ENCODE data around the gene PMM2.
"Not testable (repeated sequence)": the region's sequence is repeated elsewhere in the genome, so short reads cannot be mapped to it uniquely, and the experiment has no call there.

Gene PMM2

DNA sequence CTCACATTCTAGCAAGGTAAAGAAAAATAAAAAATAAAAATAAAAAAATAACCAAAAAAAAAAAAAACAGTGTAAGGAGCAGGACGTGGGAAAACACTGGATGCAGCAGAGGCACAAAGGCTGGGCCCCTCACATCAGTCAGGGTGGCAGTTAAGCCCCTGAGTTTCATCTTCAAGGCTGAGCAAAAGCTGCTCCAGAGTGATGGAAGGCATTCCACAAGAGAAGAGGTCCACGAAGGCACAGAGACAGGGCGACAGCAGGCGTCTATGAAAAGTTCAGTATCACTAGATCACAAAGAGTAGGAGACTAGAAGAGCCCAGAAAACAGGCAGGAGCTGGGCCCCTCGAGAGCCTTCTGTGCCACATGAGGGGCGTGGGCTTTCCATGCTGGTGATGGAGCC lies 12.2 kb upstream of the PMM2 start:
- no peak for DNase-seq

GRCh38 chr16:8786316-8786715 lies 11.3 kb upstream of the PMM2 start:
- not testable (repeated sequence) for DNase-seq

GRCh38 chr16:8788578-8789172 lies 9.0 kb upstream of the PMM2 start:
- DNase-seq, result no peak

DNA sequence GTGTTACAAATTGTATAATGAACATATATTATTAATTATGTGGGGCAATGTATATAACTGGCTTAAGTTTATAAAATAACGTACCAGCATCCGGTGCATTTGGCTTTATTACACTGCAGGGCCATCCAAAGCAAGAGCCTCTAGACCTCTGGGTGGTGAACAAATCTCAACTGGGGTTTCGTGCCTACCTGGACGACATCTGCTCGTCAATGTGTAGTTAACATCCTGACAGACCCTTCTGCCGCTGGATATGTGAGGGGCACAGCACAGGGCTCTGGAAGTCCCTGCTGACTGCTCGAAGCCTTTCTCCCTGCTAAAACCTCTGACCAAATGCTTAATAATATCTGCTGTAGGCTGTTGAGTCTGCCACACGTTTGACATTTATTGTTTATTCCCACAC lies 2.5 kb upstream of the PMM2 start:
- no peak for DNase-seq

DNA sequence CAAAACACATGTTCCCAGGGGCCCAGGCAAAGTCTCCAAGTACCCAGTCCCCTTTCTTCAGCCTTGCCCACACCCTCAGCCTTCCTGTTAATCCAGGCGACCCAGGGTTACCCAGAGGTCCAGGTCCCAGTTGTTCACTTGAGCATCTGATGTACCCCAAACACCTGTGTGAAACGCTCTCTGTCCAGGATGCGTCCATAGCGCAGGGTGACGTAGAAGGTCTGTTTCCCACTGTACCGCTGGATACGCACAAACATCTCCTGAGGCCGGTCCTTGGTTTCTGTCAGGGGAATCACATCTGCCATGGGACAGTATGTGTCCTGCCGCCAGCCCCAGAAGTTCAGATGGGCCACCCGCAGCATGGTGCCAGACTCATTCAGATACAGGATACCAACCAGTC lies 1.8 kb upstream of the PMM2 start:
- no peak for DNase-seq

DNA sequence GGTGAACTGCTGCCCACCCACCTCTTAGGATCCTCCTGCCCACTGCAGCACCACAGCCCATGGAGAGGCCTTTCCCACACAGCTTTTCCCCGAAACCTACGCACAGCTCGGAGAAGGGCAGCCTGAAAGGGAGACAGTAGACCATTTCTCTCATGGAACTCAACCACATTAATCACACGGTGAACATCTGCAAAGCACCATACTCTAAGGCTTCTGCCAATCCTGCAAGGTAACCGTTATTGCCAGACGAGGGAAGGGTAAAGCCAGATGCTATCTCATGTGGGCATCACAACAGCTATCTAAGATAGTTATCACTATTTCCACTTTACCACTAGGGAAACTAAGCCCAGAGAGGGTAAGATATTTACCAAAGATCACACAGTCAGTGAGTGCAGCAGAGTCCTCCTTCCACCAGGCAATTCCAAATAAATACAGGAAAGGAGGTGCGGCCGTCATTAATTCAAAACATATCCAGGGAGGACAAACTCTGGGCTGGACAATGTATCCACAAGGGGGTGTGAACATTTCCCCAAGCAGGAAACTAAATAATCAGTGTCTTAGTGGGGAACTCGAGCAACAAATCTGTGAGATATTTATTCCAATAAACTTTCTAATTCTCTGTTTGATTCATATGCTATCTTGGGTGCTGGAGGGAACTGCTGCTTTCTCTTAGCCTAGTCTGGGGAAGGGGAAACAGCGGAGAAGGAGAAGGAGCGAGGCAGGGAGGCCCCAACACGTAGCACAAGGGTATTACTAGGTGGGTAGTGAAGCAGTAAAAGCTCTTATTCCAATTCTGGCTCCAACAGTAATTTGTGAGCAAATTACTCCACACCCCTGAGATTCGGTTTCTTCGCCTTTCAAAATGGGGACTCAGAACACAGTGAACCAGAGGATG lies 923 bp upstream of the PMM2 start:
- DNase-seq, result no peak

- DNase-seq, result no peak
Measured at GRCh38 chr16:8798174-8798527, 512 bp downstream of the PMM2 start.

- peak; percentile 11 for DNase-seq
Measured at GRCh38 chr16:8798535-8799157, 1.0 kb downstream of the PMM2 start.

GRCh38 chr16:8801701-8802100 lies 4.1 kb downstream of the PMM2 start:
- no peak for DNase-seq

DNA sequence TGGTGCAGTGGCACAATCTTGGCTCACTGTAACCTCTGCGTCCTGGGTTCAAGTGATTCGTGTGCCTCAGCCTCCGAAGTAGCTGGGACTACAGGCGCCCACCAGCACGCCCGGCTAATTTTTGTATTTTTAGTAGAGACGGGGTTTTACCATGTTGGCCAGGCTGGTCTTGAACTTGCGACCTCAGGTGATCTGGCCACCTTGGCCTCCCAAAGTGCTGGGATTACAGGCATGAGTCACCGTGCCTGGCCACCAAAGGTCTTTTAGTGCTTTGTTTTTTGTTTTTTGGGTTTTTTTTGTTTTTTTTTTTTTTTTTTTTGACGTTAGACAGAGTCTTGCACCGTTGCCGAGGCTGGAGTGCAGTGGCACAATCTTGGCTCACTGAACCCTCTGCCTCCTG lies 6.1 kb downstream of the PMM2 start:
- not testable (repeated sequence) for DNase-seq

DNA sequence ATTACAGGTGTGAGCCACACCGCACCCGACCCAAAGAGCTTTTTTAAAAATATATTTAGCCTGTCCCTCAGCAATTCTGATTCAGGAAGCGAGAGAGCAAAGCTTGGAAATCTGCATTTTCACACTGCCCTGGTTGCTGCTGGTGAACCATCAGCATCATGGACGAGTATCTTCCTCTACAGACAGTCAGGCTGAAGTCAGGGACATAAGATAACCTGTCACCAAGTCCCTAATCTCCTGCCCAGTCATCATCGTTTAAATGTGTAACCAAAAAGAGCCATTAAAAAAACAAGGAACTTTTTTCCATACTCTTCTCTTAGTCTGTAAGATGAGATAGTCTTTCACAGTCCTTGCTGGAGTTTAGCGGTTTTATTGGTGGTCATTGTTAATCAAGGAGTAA lies 6.7 kb downstream of the PMM2 start:
- no peak for DNase-seq

DNA sequence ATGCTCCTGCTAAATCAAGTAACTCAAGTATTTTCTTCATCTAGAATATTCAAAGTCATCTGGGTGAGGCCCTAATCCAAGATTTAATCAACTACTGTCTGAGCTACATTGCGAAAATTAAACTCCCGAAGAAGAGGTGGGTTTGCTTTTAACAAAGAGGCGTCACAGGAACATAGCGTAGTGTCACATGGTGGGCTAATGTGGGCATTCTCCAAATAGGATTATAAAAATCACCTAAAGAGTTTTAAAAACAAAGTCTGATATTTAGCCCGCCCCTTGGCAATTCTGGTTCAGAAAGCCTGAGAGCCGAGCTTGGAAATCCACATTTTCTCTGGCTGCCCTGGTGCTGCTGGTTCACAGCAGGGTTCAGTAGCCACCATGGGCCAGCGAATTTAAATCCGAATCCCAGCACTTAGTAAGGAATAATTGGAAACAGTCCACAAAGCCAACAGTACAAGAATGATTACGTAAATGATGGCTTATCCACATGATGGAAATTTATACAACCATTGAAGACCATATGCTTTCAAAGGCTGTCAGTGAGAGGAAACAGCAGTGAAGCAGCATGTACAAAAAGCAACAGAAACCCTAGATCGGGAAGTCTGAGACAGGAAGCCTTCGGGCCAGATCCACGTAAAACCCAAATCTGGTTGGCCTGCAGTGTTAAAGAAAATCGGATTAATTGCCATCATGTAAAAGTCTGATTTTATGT lies 8.8 kb downstream of the PMM2 start:
- no peak for DNase-seq

DNA sequence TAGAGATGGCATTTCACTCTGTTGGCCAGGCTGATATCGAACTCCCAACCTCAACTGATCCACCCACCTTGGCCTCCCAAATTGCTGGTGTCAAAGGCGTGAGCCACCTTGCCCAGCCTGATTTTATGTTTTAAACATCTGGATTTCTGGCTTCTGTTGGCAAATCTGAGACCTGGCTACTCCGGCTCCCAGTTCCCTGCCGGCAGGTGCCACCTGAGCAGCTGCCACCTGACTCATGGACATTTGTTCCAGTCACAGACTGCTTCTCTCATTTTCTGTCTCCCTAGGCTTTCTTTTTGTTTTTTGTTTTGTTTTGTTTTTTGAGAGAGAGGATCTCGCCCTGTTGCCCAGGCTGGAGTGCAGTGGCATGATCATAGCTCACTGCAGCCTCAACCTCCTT lies 9.6 kb downstream of the PMM2 start:
- DNase-seq, result no peak

- no peak for DNase-seq
Measured at GRCh38 chr16:8808009-8808408, 10.4 kb downstream of the PMM2 start.

GRCh38 chr16:8808613-8809353 lies 11.1 kb downstream of the PMM2 start:
- DNase-seq, result no peak

DNA sequence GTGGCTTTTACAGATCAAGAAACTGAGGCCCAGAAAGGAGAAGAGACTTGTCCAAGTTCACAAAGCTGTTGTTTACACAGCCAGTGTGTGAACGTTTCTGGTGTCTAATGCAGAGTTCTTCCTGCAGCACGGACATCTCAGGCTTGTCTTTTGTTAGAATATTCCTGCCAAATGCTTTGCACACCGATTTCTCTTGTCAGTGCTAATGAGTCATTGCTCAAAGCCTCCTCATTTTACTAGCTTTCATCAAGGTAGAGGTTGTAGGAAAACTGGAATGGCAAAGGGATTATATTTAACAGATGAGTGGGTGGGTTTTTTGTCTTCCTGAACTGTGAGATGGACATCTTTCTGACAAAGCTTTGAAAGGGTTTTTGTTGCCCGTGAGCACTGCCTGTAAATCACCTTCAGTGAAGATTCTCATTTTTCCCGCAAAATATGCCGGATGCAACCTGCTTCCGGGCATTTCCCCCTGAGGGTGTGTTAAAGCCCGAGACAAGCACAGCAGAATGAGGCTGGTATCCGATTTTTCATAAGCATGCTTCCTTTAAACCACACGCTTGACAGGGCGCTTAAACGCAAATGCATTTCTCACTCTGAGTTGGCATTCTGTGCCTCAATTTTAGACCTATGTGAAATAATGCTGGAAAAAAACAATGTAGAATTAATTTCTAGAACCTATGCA lies 14.7 kb downstream of the PMM2 start:
- no peak for DNase-seq

DNA sequence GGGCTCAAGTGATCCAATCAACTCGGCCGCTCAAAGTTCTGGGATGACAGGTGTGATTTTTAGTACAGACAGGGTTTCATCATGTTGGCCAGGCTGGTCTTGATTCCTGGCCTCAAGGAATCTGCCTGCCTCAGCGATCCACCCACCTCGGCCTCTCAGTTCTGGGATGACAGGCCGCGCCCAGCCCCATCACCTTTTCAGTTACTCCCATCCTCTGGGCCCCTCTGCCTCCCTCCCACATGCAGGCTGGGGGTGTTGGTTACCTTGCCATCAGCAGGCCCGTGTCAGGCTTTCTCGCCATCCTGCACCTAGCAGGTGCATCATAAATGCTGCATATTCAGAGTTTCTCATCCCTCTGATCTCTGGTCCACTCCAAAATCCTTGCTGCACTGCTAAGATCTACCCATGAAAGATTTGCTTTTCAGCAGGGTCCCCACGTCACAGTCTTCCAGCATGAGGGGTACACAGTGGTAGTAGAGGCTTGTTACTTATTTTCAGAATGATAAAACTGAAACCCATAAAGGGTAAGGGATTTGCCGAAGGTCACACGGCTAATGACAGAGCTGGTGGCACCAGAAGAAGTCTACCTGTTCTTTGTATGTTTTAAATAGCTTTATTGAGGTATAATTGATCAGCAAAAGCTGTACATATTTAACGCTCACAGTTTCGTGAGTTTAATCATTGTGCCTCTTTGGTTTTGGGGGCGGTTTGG lies 16.6 kb downstream of the PMM2 start:
- DNase-seq, result no peak

- DNase-seq, result no peak
Measured at GRCh38 chr16:8816967-8817655, 19.5 kb downstream of the PMM2 start.

GRCh38 chr16:8818504-8819270 lies 21.0 kb downstream of the PMM2 start:
- DNase-seq, result no peak

DNA sequence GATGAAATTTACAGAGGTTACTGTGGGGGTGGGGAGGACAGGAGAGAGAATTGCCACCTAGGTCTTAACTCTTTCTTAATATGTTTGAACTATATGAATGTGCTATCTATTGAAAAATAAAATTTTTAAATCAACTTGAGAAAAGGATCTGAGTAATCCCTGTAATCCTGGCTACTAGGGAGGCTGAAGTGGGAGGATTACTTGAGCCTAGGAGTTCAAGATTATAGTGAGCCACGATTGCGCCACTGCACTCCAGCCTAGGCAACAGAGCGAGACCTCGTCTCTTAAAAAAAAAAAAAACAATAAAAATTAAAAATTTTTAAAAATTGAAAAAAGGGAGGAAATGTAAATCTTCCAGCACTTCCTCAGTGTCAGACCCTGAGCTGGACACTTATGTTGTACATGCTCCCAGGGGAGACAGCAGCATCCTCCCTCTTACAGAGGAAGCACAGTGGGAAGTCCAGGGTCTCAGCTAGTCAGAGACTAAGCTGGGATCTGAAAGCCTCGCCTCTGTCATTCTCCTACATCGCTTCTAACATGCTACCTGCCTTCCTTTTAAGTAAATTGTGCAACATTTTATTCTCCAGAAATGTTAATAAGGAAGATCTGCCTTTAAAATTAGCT lies 21.9 kb downstream of the PMM2 start:
- DNase-seq, result no peak

Measured in RPMI8226 (cell line).